ENCODE results near the gene FNDC3A.

The FNDC3A gene

DNA sequence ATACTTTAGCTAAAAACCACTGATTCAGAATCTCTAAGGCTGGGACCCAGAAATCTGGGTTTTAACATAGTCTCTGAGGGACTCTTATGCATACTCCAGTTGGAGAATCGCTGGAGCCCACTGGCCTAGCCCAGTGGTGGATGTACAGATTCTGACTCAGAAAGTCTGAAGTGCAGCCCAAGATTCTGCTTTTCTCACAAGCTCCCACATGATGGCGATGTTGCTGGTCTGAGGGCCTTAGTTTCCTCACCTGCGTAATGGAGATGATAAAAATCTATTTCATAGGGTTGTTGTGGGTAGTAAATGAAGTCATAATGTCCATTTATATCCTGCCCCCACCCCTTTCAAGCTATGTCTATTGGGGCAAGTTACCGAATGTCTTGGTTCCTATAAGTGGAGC is 264.3 kb downstream of the FNDC3A start:
- no peaks in the 10 kb centered on the region for H3K27me3 ChIP-seq (ENCODE audit: insufficient read depth, low read depth, severe bottlenecking)
- DNase-seq: peak; percentile 11
- TF ChIP-seq, protein P1, sequence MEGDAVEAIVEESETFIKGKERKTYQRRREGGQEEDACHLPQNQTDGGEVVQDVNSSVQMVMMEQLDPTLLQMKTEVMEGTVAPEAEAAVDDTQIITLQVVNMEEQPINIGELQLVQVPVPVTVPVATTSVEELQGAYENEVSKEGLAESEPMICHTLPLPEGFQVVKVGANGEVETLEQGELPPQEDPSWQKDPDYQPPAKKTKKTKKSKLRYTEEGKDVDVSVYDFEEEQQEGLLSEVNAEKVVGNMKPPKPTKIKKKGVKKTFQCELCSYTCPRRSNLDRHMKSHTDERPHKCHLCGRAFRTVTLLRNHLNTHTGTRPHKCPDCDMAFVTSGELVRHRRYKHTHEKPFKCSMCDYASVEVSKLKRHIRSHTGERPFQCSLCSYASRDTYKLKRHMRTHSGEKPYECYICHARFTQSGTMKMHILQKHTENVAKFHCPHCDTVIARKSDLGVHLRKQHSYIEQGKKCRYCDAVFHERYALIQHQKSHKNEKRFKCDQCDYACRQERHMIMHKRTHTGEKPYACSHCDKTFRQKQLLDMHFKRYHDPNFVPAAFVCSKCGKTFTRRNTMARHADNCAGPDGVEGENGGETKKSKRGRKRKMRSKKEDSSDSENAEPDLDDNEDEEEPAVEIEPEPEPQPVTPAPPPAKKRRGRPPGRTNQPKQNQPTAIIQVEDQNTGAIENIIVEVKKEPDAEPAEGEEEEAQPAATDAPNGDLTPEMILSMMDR (IDR thresholded peaks at IDR 0.05; ENCODE audit: low read depth, low read length): peak; percentile 41; the same call in 1 of the 2 replicates
- H3K27ac ChIP-seq: no peak overlapping the region
- H3K9me3 ChIP-seq (ENCODE audit: severe bottlenecking): no peaks in the 10 kb centered on the region
- H3K36me3 ChIP-seq: no peaks in the 10 kb centered on the region
- no peak overlapping the region for H3K4me3 ChIP-seq (ENCODE audit: low read depth, low read length)

DNA sequence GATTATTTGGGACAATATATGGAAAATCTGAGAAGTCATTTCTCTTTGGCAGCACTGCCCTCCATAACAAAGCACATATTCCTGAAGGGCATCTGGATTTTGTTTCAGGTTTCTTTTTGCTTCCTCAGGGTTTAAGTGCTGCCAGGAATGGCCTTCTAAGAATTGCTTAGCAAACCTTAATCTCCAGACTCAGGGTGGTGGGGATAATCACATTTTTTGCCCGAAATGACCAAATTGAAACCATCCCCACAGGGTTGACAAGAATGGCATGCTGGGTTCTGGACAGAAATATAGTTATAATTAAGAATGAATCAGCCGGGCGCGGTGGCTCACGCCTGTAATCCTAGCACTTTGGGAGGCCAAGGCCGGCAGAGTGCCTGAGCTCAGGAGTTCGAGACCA is 265.6 kb downstream of the FNDC3A start:
- H3K4me3 ChIP-seq (ENCODE audit: low read depth, low read length): no peak overlapping the region

DNA sequence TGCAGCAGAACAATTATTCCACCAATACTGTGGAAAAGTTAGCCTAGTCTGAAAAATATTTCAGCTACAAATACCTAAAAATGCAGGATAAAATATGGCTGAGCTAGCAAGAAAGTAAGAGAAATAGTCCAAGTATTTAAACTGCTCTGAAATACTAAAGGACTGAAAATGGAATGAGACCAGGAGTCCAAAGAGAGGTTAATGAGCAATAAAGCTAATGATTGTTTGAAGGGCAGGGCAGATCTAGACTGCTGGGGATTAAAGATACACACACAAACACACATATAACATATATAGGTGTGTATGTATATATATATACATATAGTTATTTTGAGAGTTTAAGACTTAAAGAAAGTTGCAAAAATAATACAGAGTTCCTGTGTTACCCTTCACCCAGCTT is 269.4 kb downstream of the FNDC3A start:
- no peaks in the 10 kb centered on the region for H3K9me3 ChIP-seq (ENCODE audit: severe bottlenecking)
- no peak overlapping the region for H3K4me3 ChIP-seq (ENCODE audit: low read depth, low read length)
- no peaks in the 10 kb centered on the region for H3K36me3 ChIP-seq
- no peaks in the 10 kb centered on the region for H3K27me3 ChIP-seq (ENCODE audit: insufficient read depth, low read depth, severe bottlenecking)
- TF ChIP-seq, protein P1 (IDR thresholded peaks at IDR 0.05; ENCODE audit: low read depth, low read length): no peak
- H3K27ac ChIP-seq: no peak overlapping the region
- no peak for DNase-seq

More for the DNA sequence above, 265.6 kb downstream of the FNDC3A start:
- no peaks in the 10 kb centered on the region for H3K27me3 ChIP-seq (ENCODE audit: insufficient read depth, low read depth, severe bottlenecking)
- DNase-seq: no peak
- no peaks in the 10 kb centered on the region for H3K9me3 ChIP-seq (ENCODE audit: severe bottlenecking)
- no peaks in the 10 kb centered on the region for H3K36me3 ChIP-seq
- TF ChIP-seq, protein P1 (IDR thresholded peaks at IDR 0.05; ENCODE audit: low read depth, low read length): no peak
- H3K27ac ChIP-seq: no peak overlapping the region

DNA sequence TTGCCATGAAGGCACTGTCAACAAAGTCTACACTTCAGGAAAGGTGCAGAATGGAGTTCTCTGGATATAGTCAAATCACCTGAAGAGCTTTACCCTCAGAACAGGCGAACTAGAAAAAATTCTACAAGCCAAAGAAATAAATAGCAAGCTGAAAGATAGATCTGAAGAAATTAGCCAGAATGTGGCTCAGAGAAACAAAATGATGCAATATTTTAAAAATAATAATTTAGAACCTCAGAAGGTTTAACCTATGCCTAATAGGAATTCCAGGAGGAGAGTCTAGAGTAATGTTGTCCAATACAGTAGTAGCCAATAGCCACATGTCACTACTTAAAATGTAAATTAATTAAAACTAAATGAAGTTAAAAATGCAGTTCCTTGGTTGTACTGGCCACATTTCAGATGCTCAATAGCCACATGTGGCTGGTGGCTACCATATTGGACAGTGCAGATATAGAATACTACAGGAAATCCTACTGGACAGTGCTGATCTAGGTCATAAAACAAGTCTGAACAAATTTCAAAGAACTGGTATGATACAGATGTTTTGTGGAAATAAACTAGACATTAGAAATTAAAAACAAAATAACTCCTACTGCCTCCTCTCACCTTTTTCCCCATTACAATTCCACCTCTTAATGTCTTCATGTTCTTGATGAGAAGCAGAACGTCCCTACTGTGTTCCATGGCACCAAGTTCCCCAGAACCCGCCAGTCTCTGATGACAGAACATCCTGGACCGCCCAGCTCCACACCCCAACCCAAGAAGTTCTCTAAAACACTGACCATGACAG is 271.3 kb downstream of the FNDC3A start:
- DNase-seq: no peak
- H3K27ac ChIP-seq: peak overlapping the region; percentile 70
- TF ChIP-seq, protein P1 (IDR thresholded peaks at IDR 0.05; ENCODE audit: low read depth, low read length): no peak

DNA sequence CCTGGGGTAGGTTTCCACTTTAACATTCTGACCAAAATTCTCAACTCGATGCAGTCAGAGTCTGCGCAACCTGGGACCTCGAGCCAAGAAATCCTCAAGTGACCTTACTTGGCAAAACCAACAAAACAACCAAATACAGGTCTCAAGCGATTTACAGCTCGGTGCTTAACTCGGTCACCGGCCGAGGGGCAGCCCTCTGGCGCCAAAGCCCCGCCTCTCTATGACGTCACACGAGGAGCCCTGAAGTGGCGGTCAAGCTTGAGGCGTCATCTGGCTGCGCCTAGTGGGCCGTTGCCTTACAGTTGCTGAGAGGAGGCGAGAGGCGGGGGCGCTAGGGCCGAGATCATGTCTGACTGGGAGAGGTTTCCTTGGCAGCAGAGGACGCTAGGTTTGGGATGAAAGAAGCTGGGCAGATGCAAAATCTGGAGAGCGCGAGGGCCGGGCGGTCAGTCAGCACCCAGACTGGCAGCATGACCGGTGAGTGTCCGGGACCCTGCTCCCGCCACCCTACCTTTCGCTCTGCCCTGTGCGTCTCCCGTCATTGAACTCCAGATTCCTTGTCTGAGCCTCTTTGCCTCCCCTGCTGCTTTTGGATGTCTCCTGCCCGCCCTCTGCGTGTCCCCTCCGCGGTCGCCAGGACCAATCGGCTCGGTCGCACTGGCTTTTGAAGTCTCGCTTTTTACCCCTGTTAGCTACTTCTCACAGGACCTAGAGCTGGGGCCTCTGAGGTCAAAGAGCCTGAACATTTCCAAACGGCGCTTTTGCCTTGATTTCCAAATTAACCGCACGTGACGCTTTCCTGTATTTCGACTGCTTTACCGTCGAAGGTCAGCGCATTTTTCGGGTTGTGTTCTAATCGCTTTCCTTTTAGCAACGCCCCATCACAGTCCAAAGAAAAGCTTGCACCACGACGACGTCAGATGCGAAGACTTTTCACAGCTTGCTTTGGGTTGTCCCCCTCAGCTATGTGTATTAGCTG is 272.2 kb downstream of the FNDC3A start, which contains the start of gene CDADC1:
Gene CDADC1, plus strand, starts transcription at position 283 of the 979 bp plus-strand sequence. Its CDS starts 113 bp downstream, at position 396.
- Histone ChIP-seq H3K27me3 (ENCODE audit: insufficient read depth, low read depth, severe bottlenecking) (no peaks in the 10 kb centered on the region), H3K27ac (peak within 1 kb of the TSS; percentile 70), H3K9me3 (ENCODE audit: severe bottlenecking) (no peaks in the 10 kb centered on the region), H3K4me3 (ENCODE audit: low read depth, low read length) (peak within 1 kb of the TSS; percentile 59), H3K36me3 (no peaks in the 10 kb centered on the region)
- DNase-seq: peak; percentile 91
- TF ChIP-seq, protein P1 (IDR thresholded peaks at IDR 0.05; ENCODE audit: low read depth, low read length): no peak

More for the DNA sequence above, 271.3 kb downstream of the FNDC3A start:
- Histone ChIP-seq H3K36me3 (no peaks in the 10 kb centered on the region), H3K27me3 (ENCODE audit: insufficient read depth, low read depth, severe bottlenecking) (no peaks in the 10 kb centered on the region), H3K9me3 (ENCODE audit: severe bottlenecking) (no peaks in the 10 kb centered on the region), H3K4me3 (ENCODE audit: low read depth, low read length) (peak overlapping the region; percentile 59)
